Heart right ventricle (tissue), 16 donors: ENCODE results near the gene STAM. TPM values are rescaled to one million over a fixed set of nuclear protein-coding genes. Genes with fewer than 3 reads are reported as not detected.

Experiments used
- ATAC-seq, 8 donors: fragments of 200-7000 bp; cut with Tn5 transposase; one replicate each; pipeline ENCODE4 v1.9.1; 2020; ENCODE audit warnings: mild to moderate bottlenecking in 8 of 8, moderate library complexity in 8 of 8, moderate number of reproducible peaks in 1 of 8
- DNase-seq, 2 donors: peaks; one replicate each; pipeline ENCODE4 v3.0.0-alpha.2; 2020
- H3K27ac ChIP-seq, 10 donors: fragments of 200-600 bp; sonication (generic) in 2 of 10; one replicate each; pipeline versions ENCODE4 v1.5.0 to v1.8.0; 2020 to 2022; ENCODE audit warnings: mild to moderate bottlenecking in 3 of 10
- H3K27me3 ChIP-seq, 7 donors: fragments of 200-600 bp; one replicate each; pipeline ENCODE4 v1.8.0; 2021 to 2022; ENCODE audit warnings: mild to moderate bottlenecking in 2 of 7
- H3K36me3 ChIP-seq, 9 donors: fragments of 200-600 bp; sonication (generic) in 1 of 9; one replicate each; pipeline versions ENCODE4 v1.5.0 to v1.8.0; 2020 to 2022; ENCODE audit warnings: mild to moderate bottlenecking in 2 of 9
- H3K4me1 ChIP-seq, 9 donors: fragments of 200-600 bp; sonication (generic) in 1 of 9; one replicate each; pipeline versions ENCODE4 v1.5.0 to v1.8.0; 2020 to 2022; ENCODE audit warnings: mild to moderate bottlenecking in 4 of 9
- H3K4me3 ChIP-seq, 10 donors: fragments of 200-600 bp; sonication (generic) in 2 of 10; one replicate each; pipeline versions ENCODE4 v1.5.0 to v1.8.0; 2020 to 2022; ENCODE audit warnings: mild to moderate bottlenecking in 7 of 10, moderate library complexity in 2 of 10
- H3K9me3 ChIP-seq, 11 donors: fragments of 200-600 bp in 10 of 11; sonication (generic) in 2 of 11; one replicate each; pipeline versions ENCODE4 v1.5.0 to v1.8.0; 2013 to 2022; ENCODE audit warnings: mild to moderate bottlenecking in 2 of 11, control low read depth in 1 of 11, moderate library complexity in 1 of 11
- WGBS, 2 donors: extraction: QIAGEN DNeasy Blood & Tissue Kit; methylation state at CpG; one replicate each; pipeline ENCODE4 v1.1.7; 2013; ENCODE audit warnings: inconsistent platforms in 1 of 2; 5-methylcytosine and 5-hydroxymethylcytosine counted together
- intact Hi-C, 10 donors: fragments of 100-400 bp; cut with DNase I; formaldehyde crosslinking; loops; one replicate each; pipeline versions ENCODE4 v1.11.1 to v1.14.2; 2022
- polyA plus RNA-seq, 2 donors: library from polyadenylated mRNA; stranded (reverse); fragments of 200-250 nt; gene quantifications; one replicate each; pipeline ENCODE4 v1.2.3, GENCODE V29; 2013
- total RNA-seq, 10 donors: library from RNA; stranded (reverse); fragmentation: NEBNext Ultra II Directional in 3 of 10; extraction: Animal tissue kit (Norgen Biotek cat#: 25700) in 3 of 10; gene quantifications; one replicate each; pipeline versions ENCODE4 v1.2.1 to v1.2.4, GENCODE V29; 2021 to 2023
- TF ChIP-seq, protein P1 (sequence below), 9 donors: fragments of 200-600 bp; sonication (generic) in 2 of 9; IDR thresholded peaks; one replicate each; pipeline versions ENCODE4 v1.5.0 to v1.8.0; 2021 to 2022; ENCODE audit warnings: antibody characterized with exemption in 9 of 9, mild to moderate bottlenecking in 5 of 9, moderate library complexity in 1 of 9
- donor health status: Arrhythmogenic right ventricular cardiomyopathy.
- donor health status: ischemic (EF 13 %, LVEDD 7.1; RV severe dilation, severe dysfunction).
- donor health status: healthy with polysubstance abuse.
- donor health status: DM: no; HTN: yes; CAD: no.
- donor health status: DM: no; HTN: no; CAD: no.
- donor health status: ischemic (EF 25% LVEDD 6.9; RV normal size, moderate dysfunction).
- donor health status: ischemic (EF 25% LVEDD 5.7; RV mildly dilated, moderate dysfunction).
- donor health status: healthy.
- donor health status: DM: yes; HTN: yes; CAD: no.
- donor health status: Ischemic cardiomyopathy.
- donor health status: ischemic (EF 35%, LVEDD 5.7; RV mildly dilated, moderate dysfunction).
- donor health status: nonischemic (EF 11% LVEDD 7.7; RV severe dilation, severe dysfunction).
- donor health status: DM: yes; HTN: yes; CAD: no.
- donor health status: PGD.
- donor health status: ischemic (EF 29% LVEDD 5.4; RV normal size, mild dysfunction).
- donor health status: nonischemic (EF 23%, LVEDD 6.1; RV moderate dilation, normal function).

The STAM gene
- total and polyA plus RNA-seq, 12 donors, result 9.9 to 43.5 (median 29.3) TPM

DNA sequence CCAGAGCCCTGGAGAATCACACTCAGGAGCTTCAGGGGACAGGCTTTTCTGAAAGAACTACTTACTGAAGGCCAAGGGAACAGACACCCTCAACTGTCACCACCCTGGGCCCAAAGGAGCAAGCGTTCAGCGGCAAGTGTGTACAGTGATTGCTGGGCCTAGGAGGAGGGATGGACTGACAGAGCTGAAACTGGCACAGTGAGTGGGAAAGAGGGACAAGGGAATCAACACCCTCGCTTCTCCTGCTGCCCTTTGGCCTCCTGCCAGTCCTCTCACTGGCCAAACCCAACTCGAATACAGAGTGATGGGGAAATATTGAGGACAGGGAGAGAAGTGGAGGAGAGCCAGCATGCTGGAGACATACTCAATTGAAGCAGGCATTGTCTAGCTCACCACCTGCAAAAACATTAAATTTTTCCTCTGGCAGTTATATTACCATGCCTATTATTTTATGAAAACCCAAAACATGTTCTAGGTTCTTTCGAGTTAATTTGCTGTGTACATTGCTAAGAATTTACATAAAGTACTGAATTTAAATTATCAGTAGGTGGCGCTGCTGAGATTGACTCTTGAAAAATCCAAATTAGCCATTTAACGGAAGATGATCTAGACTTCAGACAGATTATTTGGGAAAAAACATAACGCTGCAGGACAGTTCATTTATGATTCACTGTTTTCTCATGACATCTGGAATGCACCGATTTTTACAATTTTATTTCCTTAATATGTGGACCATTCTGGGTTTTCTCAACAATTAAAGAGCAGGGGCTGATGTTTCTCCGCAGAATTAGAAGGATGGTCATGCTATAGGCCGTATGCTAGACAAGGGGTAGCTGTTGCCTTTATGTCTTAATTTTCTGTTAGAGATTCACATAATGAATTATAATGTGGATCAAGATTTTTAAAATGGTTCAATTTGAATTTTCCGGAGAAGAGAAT lies 93.3 kb downstream of the STAM start:
- DNase-seq (peak; percentile 29 to 53), ATAC-seq (peak in 7 of 8 donors; percentile 29 to 59 (median 43))
- Histone ChIP-seq H3K9me3 (no peaks in the 10 kb centered on the region), H3K4me3 (no peak overlapping the region), H3K27ac (peak overlapping the region in 7 of 10 donors; percentile 11 to 78 (median 29)), H3K4me1 (peaks cover 4 to 35% (median 19%) of the 10 kb centered on the region in 9 donors), H3K27me3 (no peaks in the 10 kb centered on the region), H3K36me3 (no peaks in the 10 kb centered on the region)
- intact Hi-C loops, result loop anchor here in 6 of 10 donors (5.0 to 10.0 kb wide), 3 partner anchors 125 to 498 kb away; no protein-coding TSS in a partner anchor
- WGBS, 2 donors, result 45 to 47% methylated on average over 12 of the region's 12 CpGs
- TF ChIP-seq, protein P1, sequence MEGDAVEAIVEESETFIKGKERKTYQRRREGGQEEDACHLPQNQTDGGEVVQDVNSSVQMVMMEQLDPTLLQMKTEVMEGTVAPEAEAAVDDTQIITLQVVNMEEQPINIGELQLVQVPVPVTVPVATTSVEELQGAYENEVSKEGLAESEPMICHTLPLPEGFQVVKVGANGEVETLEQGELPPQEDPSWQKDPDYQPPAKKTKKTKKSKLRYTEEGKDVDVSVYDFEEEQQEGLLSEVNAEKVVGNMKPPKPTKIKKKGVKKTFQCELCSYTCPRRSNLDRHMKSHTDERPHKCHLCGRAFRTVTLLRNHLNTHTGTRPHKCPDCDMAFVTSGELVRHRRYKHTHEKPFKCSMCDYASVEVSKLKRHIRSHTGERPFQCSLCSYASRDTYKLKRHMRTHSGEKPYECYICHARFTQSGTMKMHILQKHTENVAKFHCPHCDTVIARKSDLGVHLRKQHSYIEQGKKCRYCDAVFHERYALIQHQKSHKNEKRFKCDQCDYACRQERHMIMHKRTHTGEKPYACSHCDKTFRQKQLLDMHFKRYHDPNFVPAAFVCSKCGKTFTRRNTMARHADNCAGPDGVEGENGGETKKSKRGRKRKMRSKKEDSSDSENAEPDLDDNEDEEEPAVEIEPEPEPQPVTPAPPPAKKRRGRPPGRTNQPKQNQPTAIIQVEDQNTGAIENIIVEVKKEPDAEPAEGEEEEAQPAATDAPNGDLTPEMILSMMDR (IDR thresholded peaks at IDR 0.05), result peak; percentile 23 to 77 (median 67)

DNA sequence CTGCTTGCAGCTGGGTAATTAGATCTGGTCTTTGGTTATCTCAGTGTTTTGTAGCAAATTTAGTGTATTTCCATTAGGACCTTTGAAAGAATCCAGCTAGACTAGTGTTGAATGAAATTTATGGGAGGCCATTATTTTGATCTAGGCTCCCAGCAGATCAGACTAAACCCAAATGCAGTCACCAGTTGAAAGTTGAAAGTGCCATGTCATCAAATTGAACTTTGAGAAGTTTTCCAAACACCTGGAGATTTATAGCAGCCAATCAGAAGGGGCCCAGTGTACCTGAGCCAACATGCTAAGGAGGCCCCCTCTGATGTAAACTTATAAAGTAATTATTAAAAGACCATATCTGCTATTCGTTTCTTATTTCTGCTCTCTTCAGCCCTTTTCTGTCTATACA lies 96.7 kb downstream of the STAM start:
- H3K27me3 ChIP-seq, result no peaks in the 10 kb centered on the region
- H3K27ac ChIP-seq, result no peak overlapping the region
- ATAC-seq (no peak), DNase-seq (no peak)
- TF ChIP-seq, protein P1 (IDR thresholded peaks at IDR 0.05), result no peak
- H3K4me1 ChIP-seq, result peaks cover 0 to 42% (median 23%) of the 10 kb centered on the region in 9 donors
- intact Hi-C loops, result loop anchor here in 5 of 10 donors (5.0 kb wide), 1 partner anchor 133 kb away; no protein-coding TSS in a partner anchor
- no peaks in the 10 kb centered on the region for H3K36me3 ChIP-seq
- no peak overlapping the region for H3K4me3 ChIP-seq
- WGBS, 2 donors, result 90 to 92% methylated on average over 1 of the region's 1 CpG
- no peaks in the 10 kb centered on the region for H3K9me3 ChIP-seq

DNA sequence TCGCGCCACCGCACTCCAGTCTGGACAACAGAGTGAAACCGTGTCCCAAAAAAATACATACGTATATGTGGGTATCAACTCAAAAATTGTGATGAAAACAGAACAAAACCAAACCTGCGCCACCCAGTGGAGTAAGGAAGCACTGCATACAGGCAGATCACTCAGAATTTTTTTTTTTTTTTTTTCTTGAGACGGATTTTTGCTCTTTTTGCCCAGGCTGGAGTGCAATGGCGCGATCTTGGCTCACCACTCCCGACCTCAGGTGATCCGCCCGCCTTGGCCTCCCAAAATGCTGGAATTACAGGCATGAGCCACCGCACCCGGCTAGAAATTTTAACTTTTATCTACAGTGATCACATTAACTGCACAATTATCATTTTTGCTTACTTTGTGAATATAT lies 99.0 kb downstream of the STAM start:
- ATAC-seq (no peak), DNase-seq (peak; percentile 48 to 58)
- TF ChIP-seq, protein P1 (IDR thresholded peaks at IDR 0.05), result peak; percentile 80 to 90 (median 86)
- Histone ChIP-seq H3K4me1 (peaks cover 0 to 28% (median 13%) of the 10 kb centered on the region in 9 donors), H3K36me3 (no peaks in the 10 kb centered on the region), H3K4me3 (peak overlapping the region in 2 of 10 donors; percentile 5 to 23), H3K9me3 (no peaks in the 10 kb centered on the region), H3K27ac (peak overlapping the region in 1 of 10 donors; percentile 66), H3K27me3 (no peaks in the 10 kb centered on the region)
- 23 to 33% methylated on average over 14 of the region's 14 CpGs for WGBS, 2 donors
- intact Hi-C loops, result loop anchor here in 8 of 10 donors (1.0 to 5.0 kb wide), 3 partner anchors 136 kb away; no protein-coding TSS in a partner anchor

DNA sequence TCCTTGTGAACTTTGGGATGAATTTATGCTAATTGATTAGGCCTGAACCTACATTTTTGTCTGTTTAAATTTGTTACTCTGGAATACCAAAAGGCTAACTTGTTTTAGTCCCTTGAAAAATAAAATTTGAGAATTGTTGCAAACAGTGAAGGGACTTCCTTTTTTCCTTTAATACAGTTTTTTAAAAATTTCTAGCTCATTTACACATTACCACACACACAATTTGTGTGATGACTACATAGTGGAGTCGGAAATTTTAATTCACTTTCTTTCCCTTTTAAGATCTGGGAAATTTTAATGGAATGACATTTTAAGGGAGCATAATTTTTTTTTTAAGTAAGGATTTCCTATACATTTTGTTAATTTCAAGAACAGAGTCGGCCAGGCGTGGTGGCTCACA lies 99.5 kb downstream of the STAM start:
- Histone ChIP-seq H3K4me3 (no peak overlapping the region), H3K4me1 (peaks cover 0 to 26% (median 11%) of the 10 kb centered on the region in 9 donors), H3K36me3 (no peaks in the 10 kb centered on the region), H3K27me3 (no peaks in the 10 kb centered on the region), H3K27ac (peak overlapping the region in 1 of 10 donors; percentile 66), H3K9me3 (no peaks in the 10 kb centered on the region)
- intact Hi-C loops, result loop anchor here in 8 of 10 donors (1.0 to 5.0 kb wide), 3 partner anchors 136 to 137 kb away; no protein-coding TSS in a partner anchor
- ATAC-seq, result no peak
- 96 to 97% methylated on average over 3 of the region's 3 CpGs for WGBS, 2 donors
- TF ChIP-seq, protein P1 (IDR thresholded peaks at IDR 0.05), result no peak
- DNase-seq, result no peak
